Measurements from ENCODE around the gene POLD4. TPM values are rescaled to one million over a fixed set of nuclear protein-coding genes. Genes with fewer than 3 reads are reported as not detected.

Gene POLD4
- total RNA-seq, 1 donor from 2014 or later = 47.0 TPM

- peak overlapping the region; percentile 99 for H3K27ac ChIP-seq (replicated peaks)
- H3K9me3 ChIP-seq (replicated peaks) = no peaks in the 10 kb centered on the region
- peaks cover 70% of the 10 kb centered on the region for H3K4me1 ChIP-seq
- H3K36me3 ChIP-seq = no peaks in the 10 kb centered on the region
- H3K4me3 ChIP-seq = peak overlapping the region; percentile 21
- no peaks in the 10 kb centered on the region for H3K27me3 ChIP-seq (ENCODE audit: low read depth)
- intact Hi-C loops (cut with micrococcal nuclease) = no loop called here
- no peak for DNase-seq
- TF ChIP-seq, protein P1, sequence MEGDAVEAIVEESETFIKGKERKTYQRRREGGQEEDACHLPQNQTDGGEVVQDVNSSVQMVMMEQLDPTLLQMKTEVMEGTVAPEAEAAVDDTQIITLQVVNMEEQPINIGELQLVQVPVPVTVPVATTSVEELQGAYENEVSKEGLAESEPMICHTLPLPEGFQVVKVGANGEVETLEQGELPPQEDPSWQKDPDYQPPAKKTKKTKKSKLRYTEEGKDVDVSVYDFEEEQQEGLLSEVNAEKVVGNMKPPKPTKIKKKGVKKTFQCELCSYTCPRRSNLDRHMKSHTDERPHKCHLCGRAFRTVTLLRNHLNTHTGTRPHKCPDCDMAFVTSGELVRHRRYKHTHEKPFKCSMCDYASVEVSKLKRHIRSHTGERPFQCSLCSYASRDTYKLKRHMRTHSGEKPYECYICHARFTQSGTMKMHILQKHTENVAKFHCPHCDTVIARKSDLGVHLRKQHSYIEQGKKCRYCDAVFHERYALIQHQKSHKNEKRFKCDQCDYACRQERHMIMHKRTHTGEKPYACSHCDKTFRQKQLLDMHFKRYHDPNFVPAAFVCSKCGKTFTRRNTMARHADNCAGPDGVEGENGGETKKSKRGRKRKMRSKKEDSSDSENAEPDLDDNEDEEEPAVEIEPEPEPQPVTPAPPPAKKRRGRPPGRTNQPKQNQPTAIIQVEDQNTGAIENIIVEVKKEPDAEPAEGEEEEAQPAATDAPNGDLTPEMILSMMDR (IDR thresholded peaks at IDR 0.05; ENCODE audit: borderline replicate concordance) = no peak
Measured at GRCh38 chr11:67355023-67355793, 1.9 kb upstream of the POLD4 start.

GRCh38 chr11:67354075-67355022 is 1.0 kb upstream of the POLD4 start:
- peak overlapping the region; percentile 92 for H3K4me3 ChIP-seq
- peak overlapping the region; percentile 99 for H3K27ac ChIP-seq (replicated peaks)
- H3K36me3 ChIP-seq = no peaks in the 10 kb centered on the region
- peak; percentile 60 for DNase-seq
- no peaks in the 10 kb centered on the region for H3K9me3 ChIP-seq (replicated peaks)
- TF ChIP-seq, protein P1 (IDR thresholded peaks at IDR 0.05; ENCODE audit: borderline replicate concordance) = peak; percentile 19
- H3K27me3 ChIP-seq (ENCODE audit: low read depth) = no peaks in the 10 kb centered on the region
- H3K4me1 ChIP-seq = peaks cover 79% of the 10 kb centered on the region
- intact Hi-C loops (cut with micrococcal nuclease) = no loop called here

GRCh38 chr11:67352546-67353316 is 615 bp downstream of the POLD4 start:
- H3K36me3 ChIP-seq = no peaks in the 10 kb centered on the region
- peak overlapping the region; percentile 92 for H3K4me3 ChIP-seq
- peak; percentile 42 for DNase-seq
- H3K9me3 ChIP-seq (replicated peaks) = no peaks in the 10 kb centered on the region
- no peaks in the 10 kb centered on the region for H3K27me3 ChIP-seq (ENCODE audit: low read depth)
- TF ChIP-seq, protein P1 (IDR thresholded peaks at IDR 0.05; ENCODE audit: borderline replicate concordance) = no peak
- peak overlapping the region; percentile 99 for H3K27ac ChIP-seq (replicated peaks)
- intact Hi-C loops (cut with micrococcal nuclease) = no loop called here
- peaks cover 83% of the 10 kb centered on the region for H3K4me1 ChIP-seq

DNA sequence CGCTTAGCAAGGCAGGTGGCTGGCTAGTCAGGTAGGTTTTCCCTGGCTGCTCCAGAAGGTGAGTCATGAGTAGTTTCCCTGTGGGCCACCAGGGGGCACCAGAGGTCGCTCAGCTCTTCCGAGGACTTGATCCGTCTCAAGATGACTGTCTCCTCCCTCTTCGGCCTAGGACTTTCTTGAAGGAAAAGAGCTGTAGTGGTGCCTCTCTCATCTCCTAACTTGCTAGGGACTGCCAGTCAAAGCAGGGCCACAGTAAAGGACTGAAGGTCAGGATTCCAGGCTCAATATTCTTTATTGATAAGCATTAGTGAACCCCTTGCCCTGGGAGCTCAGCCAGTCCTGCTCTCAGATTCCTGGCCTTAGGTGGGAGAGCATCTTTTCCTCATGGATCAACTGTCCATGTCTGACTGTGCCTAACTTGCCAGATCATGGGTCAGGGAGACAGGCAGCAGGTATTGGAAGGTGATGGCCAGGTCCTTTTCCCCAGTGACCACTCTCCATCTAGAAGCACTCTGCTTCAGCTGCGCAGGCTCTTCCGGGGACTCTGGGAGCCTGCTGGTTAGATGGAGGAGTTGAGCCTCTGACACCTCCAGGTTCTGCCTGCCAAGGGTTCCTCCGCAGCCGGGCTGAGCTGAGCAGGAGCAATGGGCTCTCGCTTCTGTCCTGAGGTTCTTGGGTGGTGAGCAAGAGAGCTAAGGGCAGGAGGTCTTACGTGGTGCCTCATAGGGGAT is 1.9 kb downstream of the POLD4 start:
- DNase-seq = peak; percentile 55
- TF ChIP-seq, protein P1 (IDR thresholded peaks at IDR 0.05; ENCODE audit: borderline replicate concordance) = peak; percentile 94
- H3K4me1 ChIP-seq = peaks cover 73% of the 10 kb centered on the region

More for the DNA sequence above, 1.9 kb downstream of the POLD4 start:
- Histone ChIP-seq H3K36me3 (no peaks in the 10 kb centered on the region), H3K27me3 (ENCODE audit: low read depth) (no peaks in the 10 kb centered on the region), H3K4me3 (peak overlapping the region; percentile 92), H3K9me3 (replicated peaks) (no peaks in the 10 kb centered on the region), H3K27ac (replicated peaks) (peak overlapping the region; percentile 99)
- intact Hi-C loops (cut with micrococcal nuclease) = no loop called here

All from left ventricle myocardium inferior (tissue), 1 donor.